GM23338 (cell line): ENCODE measurements around the gene SRXN1. TPM values are rescaled to one million over a fixed set of nuclear protein-coding genes. Genes with fewer than 3 reads are reported as not detected.

Experiments used
- ATAC-seq: fragments of 200-7000 bp; cut with Tn5 transposase; 3 replicates; pipeline ENCODE4 v1.9.1; 2020
- DNase-seq: peaks from one replicate; pipeline ENCODE4 v3.0.0-alpha.2; 2015; ENCODE audit warnings: low spot score
- H2AFZ ChIP-seq: fragments of 200-600 bp; sonication (generic); 2 replicates; pipeline ENCODE4 v1.8.0; 2016; ENCODE audit warnings: antibody characterized with exemption, mild to moderate bottlenecking, moderate library complexity
- H3F3A ChIP-seq: fragments of 200-600 bp; sonication (generic); replicated peaks from 2 replicates; pipeline ENCODE4 v1.8.0; 2017; ENCODE audit warnings: antibody characterized with exemption, mixed run types, low read depth
- H3K27ac ChIP-seq: fragments of 200-600 bp; sonication (generic); 2 replicates; pipeline ENCODE4 v1.6.1; 2016; ENCODE audit warnings: low read depth
- H3K27me3 ChIP-seq: fragments of 200-600 bp; sonication (generic); 2 replicates; pipeline ENCODE4 v1.8.0; 2016; ENCODE audit warnings: mild to moderate bottlenecking, mixed run types, moderate library complexity; ENCODE audit not compliant: insufficient read depth
- H3K36me3 ChIP-seq: fragments of 200-600 bp; sonication (generic); 2 replicates; pipeline ENCODE4 v1.8.0; 2016; ENCODE audit warnings: mild to moderate bottlenecking; ENCODE audit not compliant: insufficient read depth
- H3K4me1 ChIP-seq: fragments of 200-600 bp; sonication (generic); 2 replicates; pipeline ENCODE4 v1.8.0; 2016; ENCODE audit warnings: mild to moderate bottlenecking, moderate library complexity; ENCODE audit not compliant: insufficient read depth
- H3K4me2 ChIP-seq: fragments of 200-600 bp; sonication (generic); 2 replicates; pipeline ENCODE4 v1.7.1; 2017; ENCODE audit warnings: mixed run types
- H3K4me3 ChIP-seq: fragments of 200-600 bp; sonication (generic); 2 replicates; pipeline ENCODE4 v1.6.1; 2016; ENCODE audit warnings: mixed run types
- H3K79me2 ChIP-seq: fragments of 200-600 bp; sonication (generic); replicated peaks from 2 replicates; pipeline ENCODE4 v1.8.0; 2017; ENCODE audit warnings: mild to moderate bottlenecking; ENCODE audit not compliant: insufficient read depth
- H3K9me2 ChIP-seq: fragments of 200-600 bp; sonication (generic); 2 replicates; pipeline ENCODE4 v1.8.0; 2017; ENCODE audit not compliant: insufficient read depth
- H4K20me1 ChIP-seq: fragments of 200-600 bp; sonication (generic); replicated peaks from 2 replicates; pipeline ENCODE4 v1.8.0; 2017; ENCODE audit warnings: mild to moderate bottlenecking; ENCODE audit not compliant: insufficient read depth
- H3K27ac Mint-ChIP-seq: 2 replicates; pipeline ENCODE4 v1.8.0; 2020; ENCODE audit warnings: inconsistent platforms, mild to moderate bottlenecking, moderate library complexity, mixed read lengths
- H3K27me3 Mint-ChIP-seq: 3 replicates; pipeline ENCODE4 v1.8.0; 2022; ENCODE audit warnings: low read depth, mild to moderate bottlenecking, moderate library complexity, mixed read lengths, inconsistent platforms; ENCODE audit not compliant: insufficient read depth, poor library complexity
- H3K36me3 Mint-ChIP-seq: 3 replicates; pipeline ENCODE4 v1.8.0; 2021; ENCODE audit warnings: low read depth, mild to moderate bottlenecking, inconsistent platforms, moderate library complexity, mixed read lengths
- H3K4me1 Mint-ChIP-seq: 3 replicates; pipeline ENCODE4 v1.8.0; 2020; ENCODE audit warnings: mild to moderate bottlenecking, inconsistent platforms, mixed read lengths
- H3K4me3 Mint-ChIP-seq: 3 replicates; pipeline ENCODE4 v1.8.0; 2021; ENCODE audit warnings: moderate library complexity, mild to moderate bottlenecking, inconsistent platforms, mixed read lengths
- H3K9me3 Mint-ChIP-seq: 3 replicates; pipeline ENCODE4 v1.8.0; 2020; ENCODE audit warnings: moderate library complexity, mild to moderate bottlenecking, inconsistent platforms, mixed read lengths
- CREB1 ChIP-seq: fragments of 250-450 bp; sonication (Bioruptor Pico); IDR thresholded peaks from 2 replicates; pipeline ENCODE4 v1.5.0; 2020; ENCODE audit warnings: low read depth, mild to moderate bottlenecking, moderate library complexity
- EZH2 ChIP-seq: fragments of 200-600 bp; sonication (generic); IDR thresholded peaks from one replicate; pipeline ENCODE4 v1.8.0; 2017; ENCODE audit warnings: antibody characterized with exemption, mild to moderate bottlenecking, low read depth; ENCODE audit not compliant: unreplicated experiment
- EZH2phosphoT487 ChIP-seq: fragments of 200-600 bp; sonication (generic); IDR thresholded peaks from one replicate; pipeline ENCODE4 v1.8.1; 2018; ENCODE audit warnings: antibody characterized with exemption; ENCODE audit not compliant: unreplicated experiment
- JUNB ChIP-seq: IDR thresholded peaks from one replicate; pipeline ENCODE4 v1.6.1; 2016; ENCODE audit warnings: antibody characterized with exemption; ENCODE audit not compliant: unreplicated experiment
- NANOG ChIP-seq: IDR thresholded peaks from 2 replicates; pipeline ENCODE4 v1.6.1; 2016; ENCODE audit warnings: antibody characterized with exemption, borderline replicate concordance
- POLR2AphosphoS5 ChIP-seq: IDR thresholded peaks from 2 replicates; pipeline ENCODE4 v1.6.1; 2016; ENCODE audit warnings: antibody characterized with exemption, low read depth
- STAT1 ChIP-seq: IDR thresholded peaks from one replicate; pipeline ENCODE4 v1.6.1; 2016; ENCODE audit warnings: antibody characterized with exemption; ENCODE audit not compliant: unreplicated experiment
- polyA plus RNA-seq: library from polyadenylated mRNA; unstranded; fragments of >200 nt; fragmentation: Nextera tagmentation; extraction: Ambion mirVana; gene quantifications from 2 replicates; pipeline ENCODE4 v1.2.1, GENCODE V29; 2016
- total RNA-seq: library from RNA; depleted of rRNA; stranded (reverse); fragments of >200 nt; shearing (Covaris generic); gene quantifications from 2 replicates; pipeline ENCODE4 v1.2.3, GENCODE V29; 2014
- TF ChIP-seq, protein P1 (sequence below), 2 experiments: fragments of 200-600 bp in 1 of 2; sonication (generic) in 1 of 2; conservative IDR thresholded peaks; 2 replicates each; pipeline versions ENCODE4 v1.5.1 to v1.6.1; 2016 to 2017; ENCODE audit warnings: antibody characterized with exemption in 2 of 2, low read depth in 2 of 2, mild to moderate bottlenecking in 2 of 2, moderate library complexity in 1 of 2
- TF ChIP-seq, protein P2 (sequence below): fragments of 250-450 bp; sonication (Bioruptor Pico); IDR thresholded peaks from 2 replicates; pipeline ENCODE4 v1.5.0; 2020; ENCODE audit warnings: mild to moderate bottlenecking, moderate library complexity
- TF ChIP-seq, protein P3 (sequence below): IDR thresholded peaks from 2 replicates; pipeline ENCODE4 v1.6.1; 2016; ENCODE audit warnings: antibody characterized with exemption

SRXN1 gene
- total and polyA plus RNA-seq, 2 experiments from 2014 or later, result 8.4 to 26.6 TPM

DNA sequence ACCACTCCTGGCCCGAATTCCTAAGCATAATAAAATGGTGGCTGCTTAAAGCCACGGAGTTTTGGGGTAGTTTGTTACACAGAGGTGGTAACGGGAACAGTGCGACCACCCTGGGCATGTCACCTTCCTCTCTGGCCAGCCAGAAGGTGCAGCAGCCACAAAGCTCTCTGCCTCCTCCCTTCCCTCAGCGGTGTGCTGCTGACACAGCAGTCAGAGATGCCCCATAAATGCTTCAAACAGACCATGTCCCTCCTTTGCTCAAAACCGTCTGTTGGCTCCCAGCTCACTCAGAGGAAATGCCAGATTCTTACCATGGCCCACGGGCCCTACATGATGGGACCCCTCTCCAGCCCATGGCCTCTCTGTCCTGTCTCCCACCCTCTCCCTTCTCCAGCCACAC is 30.8 kb downstream of the SRXN1 start:
- Histone ChIP-seq H3K27me3 (no peaks in the 10 kb centered on the region), H3K36me3 (no peaks in the 10 kb centered on the region), H3K79me2 (no peaks in the 10 kb centered on the region), H4K20me1 (no peaks in the 10 kb centered on the region; the same call in 1 of the 2 replicates), H2AFZ (no peak overlapping the region), H3K4me2 (no peak overlapping the region), H3K9me2 (no peaks in the 10 kb centered on the region), H3K4me1 (0 out of 2 replicates have a peak, but pooled peaks cover 3% of the 10 kb centered on the region), H3K27ac (no peak overlapping the region), H3F3A (no peaks in the 10 kb centered on the region), H3K4me3 (no peak overlapping the region)
- H3K27ac Mint-ChIP-seq, result no peak overlapping the region
- H3K4me1 Mint-ChIP-seq, result peaks cover 15% of the 10 kb centered on the region
- H3K9me3 Mint-ChIP-seq, result peaks cover 8% of the 10 kb centered on the region; the same call in 2 of the 3 replicates
- TF ChIP-seq POLR2AphosphoS5 (no peak), JUNB (no peak), EZH2phosphoT487 (no peak), STAT1 (no peak), CREB1 (CRISPR knock-in tag) (no peak), NANOG (no peak), EZH2 (no peak)
- TF ChIP-seq, protein P1, sequence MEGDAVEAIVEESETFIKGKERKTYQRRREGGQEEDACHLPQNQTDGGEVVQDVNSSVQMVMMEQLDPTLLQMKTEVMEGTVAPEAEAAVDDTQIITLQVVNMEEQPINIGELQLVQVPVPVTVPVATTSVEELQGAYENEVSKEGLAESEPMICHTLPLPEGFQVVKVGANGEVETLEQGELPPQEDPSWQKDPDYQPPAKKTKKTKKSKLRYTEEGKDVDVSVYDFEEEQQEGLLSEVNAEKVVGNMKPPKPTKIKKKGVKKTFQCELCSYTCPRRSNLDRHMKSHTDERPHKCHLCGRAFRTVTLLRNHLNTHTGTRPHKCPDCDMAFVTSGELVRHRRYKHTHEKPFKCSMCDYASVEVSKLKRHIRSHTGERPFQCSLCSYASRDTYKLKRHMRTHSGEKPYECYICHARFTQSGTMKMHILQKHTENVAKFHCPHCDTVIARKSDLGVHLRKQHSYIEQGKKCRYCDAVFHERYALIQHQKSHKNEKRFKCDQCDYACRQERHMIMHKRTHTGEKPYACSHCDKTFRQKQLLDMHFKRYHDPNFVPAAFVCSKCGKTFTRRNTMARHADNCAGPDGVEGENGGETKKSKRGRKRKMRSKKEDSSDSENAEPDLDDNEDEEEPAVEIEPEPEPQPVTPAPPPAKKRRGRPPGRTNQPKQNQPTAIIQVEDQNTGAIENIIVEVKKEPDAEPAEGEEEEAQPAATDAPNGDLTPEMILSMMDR (conservative IDR thresholded peaks at IDR 0.05; ENCODE audit: low read depth in 2 of 2), result no peak
- TF ChIP-seq, protein P2, sequence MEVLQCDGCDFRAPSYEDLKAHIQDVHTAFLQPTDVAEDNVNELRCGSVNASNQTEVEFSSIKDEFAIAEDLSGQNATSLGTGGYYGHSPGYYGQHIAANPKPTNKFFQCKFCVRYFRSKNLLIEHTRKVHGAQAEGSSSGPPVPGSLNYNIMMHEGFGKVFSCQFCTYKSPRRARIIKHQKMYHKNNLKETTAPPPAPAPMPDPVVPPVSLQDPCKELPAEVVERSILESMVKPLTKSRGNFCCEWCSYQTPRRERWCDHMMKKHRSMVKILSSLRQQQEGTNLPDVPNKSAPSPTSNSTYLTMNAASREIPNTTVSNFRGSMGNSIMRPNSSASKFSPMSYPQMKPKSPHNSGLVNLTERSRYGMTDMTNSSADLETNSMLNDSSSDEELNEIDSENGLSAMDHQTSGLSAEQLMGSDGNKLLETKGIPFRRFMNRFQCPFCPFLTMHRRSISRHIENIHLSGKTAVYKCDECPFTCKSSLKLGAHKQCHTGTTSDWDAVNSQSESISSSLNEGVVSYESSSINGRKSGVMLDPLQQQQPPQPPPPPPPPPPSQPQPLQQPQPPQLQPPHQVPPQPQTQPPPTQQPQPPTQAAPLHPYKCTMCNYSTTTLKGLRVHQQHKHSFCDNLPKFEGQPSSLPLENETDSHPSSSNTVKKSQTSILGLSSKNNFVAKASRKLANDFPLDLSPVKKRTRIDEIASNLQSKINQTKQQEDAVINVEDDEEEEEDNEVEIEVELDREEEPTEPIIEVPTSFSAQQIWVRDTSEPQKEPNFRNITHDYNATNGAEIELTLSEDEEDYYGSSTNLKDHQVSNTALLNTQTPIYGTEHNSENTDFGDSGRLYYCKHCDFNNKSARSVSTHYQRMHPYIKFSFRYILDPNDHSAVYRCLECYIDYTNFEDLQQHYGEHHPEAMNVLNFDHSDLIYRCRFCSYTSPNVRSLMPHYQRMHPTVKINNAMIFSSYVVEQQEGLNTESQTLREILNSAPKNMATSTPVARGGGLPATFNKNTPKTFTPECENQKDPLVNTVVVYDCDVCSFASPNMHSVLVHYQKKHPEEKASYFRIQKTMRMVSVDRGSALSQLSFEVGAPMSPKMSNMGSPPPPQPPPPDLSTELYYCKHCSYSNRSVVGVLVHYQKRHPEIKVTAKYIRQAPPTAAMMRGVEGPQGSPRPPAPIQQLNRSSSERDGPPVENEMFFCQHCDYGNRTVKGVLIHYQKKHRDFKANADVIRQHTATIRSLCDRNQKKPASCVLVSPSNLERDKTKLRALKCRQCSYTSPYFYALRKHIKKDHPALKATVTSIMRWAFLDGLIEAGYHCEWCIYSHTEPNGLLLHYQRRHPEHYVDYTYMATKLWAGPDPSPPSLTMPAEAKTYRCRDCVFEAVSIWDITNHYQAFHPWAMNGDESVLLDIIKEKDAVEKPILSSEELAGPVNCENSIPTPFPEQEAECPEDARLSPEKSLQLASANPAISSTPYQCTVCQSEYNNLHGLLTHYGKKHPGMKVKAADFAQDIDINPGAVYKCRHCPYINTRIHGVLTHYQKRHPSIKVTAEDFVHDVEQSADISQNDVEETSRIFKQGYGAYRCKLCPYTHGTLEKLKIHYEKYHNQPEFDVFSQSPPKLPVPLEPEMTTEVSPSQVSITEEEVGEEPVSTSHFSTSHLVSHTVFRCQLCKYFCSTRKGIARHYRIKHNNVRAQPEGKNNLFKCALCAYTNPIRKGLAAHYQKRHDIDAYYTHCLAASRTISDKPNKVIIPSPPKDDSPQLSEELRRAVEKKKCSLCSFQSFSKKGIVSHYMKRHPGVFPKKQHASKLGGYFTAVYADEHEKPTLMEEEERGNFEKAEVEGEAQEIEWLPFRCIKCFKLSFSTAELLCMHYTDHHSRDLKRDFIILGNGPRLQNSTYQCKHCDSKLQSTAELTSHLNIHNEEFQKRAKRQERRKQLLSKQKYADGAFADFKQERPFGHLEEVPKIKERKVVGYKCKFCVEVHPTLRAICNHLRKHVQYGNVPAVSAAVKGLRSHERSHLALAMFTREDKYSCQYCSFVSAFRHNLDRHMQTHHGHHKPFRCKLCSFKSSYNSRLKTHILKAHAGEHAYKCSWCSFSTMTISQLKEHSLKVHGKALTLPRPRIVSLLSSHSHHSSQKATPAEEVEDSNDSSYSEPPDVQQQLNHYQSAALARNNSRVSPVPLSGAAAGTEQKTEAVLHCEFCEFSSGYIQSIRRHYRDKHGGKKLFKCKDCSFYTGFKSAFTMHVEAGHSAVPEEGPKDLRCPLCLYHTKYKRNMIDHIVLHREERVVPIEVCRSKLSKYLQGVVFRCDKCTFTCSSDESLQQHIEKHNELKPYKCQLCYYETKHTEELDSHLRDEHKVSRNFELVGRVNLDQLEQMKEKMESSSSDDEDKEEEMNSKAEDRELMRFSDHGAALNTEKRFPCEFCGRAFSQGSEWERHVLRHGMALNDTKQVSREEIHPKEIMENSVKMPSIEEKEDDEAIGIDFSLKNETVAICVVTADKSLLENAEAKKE (CRISPR knock-in tag), result no peak
- TF ChIP-seq, protein P3, sequence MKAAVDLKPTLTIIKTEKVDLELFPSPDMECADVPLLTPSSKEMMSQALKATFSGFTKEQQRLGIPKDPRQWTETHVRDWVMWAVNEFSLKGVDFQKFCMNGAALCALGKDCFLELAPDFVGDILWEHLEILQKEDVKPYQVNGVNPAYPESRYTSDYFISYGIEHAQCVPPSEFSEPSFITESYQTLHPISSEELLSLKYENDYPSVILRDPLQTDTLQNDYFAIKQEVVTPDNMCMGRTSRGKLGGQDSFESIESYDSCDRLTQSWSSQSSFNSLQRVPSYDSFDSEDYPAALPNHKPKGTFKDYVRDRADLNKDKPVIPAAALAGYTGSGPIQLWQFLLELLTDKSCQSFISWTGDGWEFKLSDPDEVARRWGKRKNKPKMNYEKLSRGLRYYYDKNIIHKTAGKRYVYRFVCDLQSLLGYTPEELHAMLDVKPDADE, result no peak
- peaks cover 6% of the 10 kb centered on the region for H3K27me3 Mint-ChIP-seq
- DNase-seq (no peak), ATAC-seq (no peak)
- H3K36me3 Mint-ChIP-seq, result no peaks in the 10 kb centered on the region; the same call in 2 of the 3 replicates
- H3K4me3 Mint-ChIP-seq, result no peak overlapping the region
